ENCODE data around the gene USP10.

USP10 gene

GRCh38 chr16:84774810-84775209, 75.0 kb downstream of the USP10 start:
- no peak for DNase-seq (ENCODE audit: low read depth)

- DNase-seq (ENCODE audit: low read depth) = no peak
Measured at GRCh38 chr16:84775262-84775810, 75.5 kb downstream of the USP10 start.

- DNase-seq (ENCODE audit: low read depth) = no peak
Measured at GRCh38 chr16:84777435-84777834, 77.6 kb downstream of the USP10 start.

DNA sequence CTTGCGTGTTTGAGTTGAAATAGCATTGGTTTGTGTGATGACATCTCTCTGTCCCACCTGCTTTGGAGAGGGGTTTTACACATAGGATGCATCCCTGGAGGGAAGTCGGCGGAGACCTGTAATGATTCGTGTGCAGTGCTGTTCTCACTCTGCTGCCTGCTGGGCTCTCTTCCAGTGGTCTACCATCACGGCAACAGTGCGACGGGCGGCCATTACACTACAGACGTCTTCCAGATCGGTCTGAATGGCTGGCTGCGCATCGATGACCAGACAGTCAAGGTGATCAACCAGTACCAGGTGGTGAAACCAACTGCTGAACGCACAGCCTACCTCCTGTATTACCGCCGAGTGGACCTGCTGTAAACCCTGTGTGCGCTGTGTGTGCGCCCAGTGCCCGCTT, 78.9 kb downstream of the USP10 start:
- DNase-seq (ENCODE audit: low read depth) = no peak

- no peak for DNase-seq (ENCODE audit: low read depth)
Measured at GRCh38 chr16:84780063-84780462, 80.3 kb downstream of the USP10 start.

DNA sequence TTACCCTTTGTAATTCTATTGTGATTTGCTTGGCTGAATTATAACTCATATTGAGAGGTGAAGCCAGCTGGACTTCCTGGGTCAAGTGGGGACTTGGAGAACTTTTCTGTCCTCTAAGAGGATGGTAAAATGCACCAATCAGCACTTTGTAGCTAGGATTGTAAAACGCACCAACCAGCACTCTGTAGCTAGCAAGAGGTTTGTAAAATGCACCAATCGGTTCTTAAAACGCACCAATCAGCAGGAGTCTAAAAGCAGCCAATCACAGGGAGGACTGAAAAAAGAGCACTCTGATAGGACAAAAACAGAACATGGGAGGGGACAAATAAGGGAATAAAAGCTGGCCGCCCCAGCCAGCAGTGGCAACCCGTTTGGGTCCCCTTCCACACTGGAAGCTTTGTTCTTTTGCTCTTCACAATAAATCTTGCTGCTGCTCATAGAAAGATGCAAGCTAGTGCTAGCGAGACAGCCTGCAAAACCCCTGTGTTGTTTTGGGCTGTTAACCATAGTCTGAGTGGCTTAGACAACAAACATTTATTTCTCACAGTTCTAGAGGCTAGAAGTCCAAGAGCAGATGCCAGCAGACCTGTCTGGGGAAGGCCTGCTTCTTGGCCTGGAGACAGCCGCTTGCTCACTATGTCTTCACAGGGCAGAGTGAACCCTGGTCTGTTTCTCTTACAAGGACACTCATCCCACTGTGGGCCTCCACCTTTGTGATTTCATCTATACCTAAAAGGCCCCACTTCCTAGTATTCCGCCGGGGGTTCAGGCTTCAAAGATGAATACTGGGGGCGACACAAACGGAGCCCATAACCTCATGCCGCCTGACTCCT, 81.0 kb downstream of the USP10 start:
- no peak for DNase-seq (ENCODE audit: low read depth)

GRCh38 chr16:84782846-84783245, 83.0 kb downstream of the USP10 start:
- DNase-seq (ENCODE audit: low read depth) = no peak

DNA sequence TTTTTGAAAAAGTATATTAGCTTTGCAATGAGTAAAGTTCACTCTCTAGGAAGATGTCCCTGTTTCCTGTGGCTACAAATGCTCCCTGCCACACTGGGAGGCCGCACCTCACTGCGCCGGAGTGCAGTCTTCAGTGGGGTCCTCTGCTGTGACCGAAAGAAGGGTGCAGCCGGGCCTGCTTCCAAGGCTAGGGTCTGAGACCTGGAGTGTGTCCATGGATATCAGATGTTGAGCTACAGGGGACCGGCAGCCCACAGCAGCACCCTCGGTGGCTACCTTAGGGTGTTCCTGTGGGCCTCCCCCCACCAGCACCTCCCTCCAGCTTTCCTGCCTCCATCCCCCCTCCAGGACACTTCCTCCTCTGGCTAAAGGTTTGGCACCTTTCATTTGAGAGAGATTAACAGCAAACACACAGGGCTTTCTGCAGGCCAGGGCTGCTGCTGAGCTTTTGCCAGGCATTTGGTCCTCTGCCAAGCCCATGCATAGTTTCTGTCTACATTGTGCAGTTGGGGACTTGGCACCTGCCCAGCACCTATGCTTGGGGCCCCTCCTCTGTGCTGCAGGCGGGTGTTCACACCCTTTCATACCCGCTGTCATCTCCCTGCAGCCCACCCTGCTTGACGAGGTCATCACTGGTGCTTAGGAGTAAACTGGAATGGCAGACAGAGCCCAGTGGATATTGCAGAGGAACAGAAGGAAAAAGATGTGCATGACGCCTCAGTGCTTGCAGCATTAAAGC, 86.2 kb downstream of the USP10 start:
- DNase-seq (ENCODE audit: low read depth) = no peak

DNA sequence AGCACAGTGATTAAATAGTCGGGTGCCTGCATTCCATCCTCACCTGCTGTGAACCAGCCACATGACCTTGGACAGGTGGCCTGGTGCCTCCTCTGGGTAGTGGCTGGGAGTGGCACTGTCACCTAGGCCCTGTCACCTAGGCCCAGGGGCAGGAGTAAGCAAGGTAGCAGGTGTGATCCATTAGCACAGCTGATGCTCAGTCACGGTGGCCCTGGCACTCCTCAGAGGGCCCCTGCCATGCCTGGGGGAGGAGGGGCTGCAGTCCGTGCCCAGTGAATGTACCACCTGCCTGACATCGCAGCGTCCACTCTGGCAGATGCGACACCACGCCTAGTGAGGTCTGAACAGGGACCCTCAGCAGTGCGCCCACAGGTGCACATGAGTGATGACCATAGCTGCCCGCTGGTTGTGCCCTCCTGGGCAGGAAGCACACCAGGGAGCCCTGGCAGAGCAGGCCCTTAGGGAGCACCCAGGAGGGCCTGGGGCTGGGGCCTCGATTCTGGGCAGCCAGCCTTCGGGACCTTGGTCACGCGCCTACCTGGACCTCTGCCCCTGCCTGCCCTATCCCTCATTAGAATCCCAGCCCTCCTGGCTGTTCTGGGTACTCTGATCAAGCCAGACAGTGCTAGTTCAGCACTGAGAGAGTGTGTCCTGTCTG, 86.9 kb downstream of the USP10 start:
- no peak for DNase-seq (ENCODE audit: low read depth)

GRCh38 chr16:84787263-84787622, 87.4 kb downstream of the USP10 start:
- no peak for DNase-seq (ENCODE audit: low read depth)

- no peak for DNase-seq (ENCODE audit: low read depth)
Measured at GRCh38 chr16:84788920-84789391, 89.2 kb downstream of the USP10 start.

GRCh38 chr16:84789431-84789830, 89.6 kb downstream of the USP10 start:
- DNase-seq (ENCODE audit: low read depth) = no peak

GRCh38 chr16:84790301-84790700, 90.5 kb downstream of the USP10 start:
- DNase-seq (ENCODE audit: low read depth) = no peak

DNA sequence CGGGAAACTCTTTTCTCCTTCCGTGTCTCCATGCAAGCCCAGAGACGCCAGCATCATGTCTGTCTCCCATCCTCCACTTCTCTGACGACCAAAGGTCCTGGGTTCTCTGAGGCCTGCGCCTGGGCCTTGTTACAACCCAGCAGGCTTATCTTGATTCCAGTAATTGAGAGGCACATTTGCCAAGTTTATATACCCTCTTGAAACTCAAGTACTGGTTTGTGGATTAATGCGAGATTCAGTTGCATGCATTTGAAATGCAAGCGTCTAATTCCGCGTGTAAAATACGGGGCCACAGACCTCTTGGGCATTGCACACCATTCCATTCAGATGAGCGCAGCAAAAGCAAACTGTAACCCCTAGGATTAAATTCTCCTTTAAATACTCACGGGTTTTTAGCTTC, 91.3 kb downstream of the USP10 start:
- no peak for DNase-seq (ENCODE audit: low read depth)

GRCh38 chr16:84791501-84791900, 91.7 kb downstream of the USP10 start:
- DNase-seq (ENCODE audit: low read depth) = no peak

- no peak for DNase-seq (ENCODE audit: low read depth)
Measured at GRCh38 chr16:84794186-84794585, 94.4 kb downstream of the USP10 start.

DNA sequence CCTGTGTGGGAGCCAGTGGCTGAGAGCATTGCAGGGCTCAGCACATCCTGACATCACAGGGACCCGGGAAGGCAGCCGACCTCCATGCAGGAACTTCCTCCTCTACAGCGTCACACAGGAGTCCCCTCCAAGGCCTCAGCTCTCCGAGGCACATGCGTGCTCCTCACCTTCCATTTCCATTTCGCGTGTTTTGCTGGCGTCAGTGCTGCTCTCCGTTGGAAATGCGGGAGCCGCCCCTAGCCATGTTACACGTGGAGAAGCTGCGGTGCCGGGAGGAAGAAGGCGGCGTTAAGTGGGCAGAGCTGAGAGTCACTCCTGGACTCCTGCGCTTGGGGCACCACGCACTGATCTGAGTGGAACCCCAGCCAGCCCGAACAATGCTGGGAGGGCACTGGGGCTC, 94.8 kb downstream of the USP10 start:
- DNase-seq (ENCODE audit: low read depth) = no peak

- DNase-seq (ENCODE audit: low read depth) = no peak
Measured at GRCh38 chr16:84795329-84796053, 95.7 kb downstream of the USP10 start.

DNA sequence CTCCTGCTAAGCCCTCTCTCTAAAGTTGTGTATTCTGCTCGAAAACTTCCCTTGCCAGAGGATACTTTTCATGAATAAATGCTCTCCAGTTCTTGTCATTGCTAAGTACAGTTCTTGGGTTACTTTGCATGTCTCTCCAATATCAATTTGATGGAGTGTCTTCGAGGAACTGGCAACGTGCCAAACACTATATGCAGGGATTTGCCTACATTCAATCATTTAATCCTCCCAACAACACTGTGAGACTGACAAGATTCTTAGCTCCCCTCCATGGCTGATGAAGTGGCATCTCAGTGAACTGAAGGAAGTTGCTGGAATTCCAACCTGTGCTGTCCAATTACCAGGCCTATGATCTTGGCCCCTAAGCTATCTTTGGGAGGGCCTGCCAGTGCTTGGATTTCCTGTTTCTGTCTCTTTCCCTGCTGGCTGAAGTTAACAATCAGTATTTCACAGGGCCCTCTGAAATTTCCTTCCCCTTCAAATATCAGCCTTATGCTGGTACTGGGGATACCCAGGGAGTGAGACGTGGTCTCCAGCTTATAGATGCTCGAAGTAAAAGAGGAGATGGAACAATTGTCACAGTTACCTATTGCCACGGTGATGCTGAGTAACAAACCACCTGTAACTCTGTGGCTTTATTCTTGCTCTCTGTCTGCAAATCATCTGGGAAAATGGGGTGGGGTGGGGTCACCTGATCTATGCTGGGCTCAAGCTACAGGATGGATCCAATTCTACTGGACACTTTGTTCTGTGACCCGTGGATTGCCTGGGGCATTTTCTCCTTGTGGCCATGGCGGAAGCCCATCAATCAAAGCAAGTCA, 100.6 kb downstream of the USP10 start:
- DNase-seq (ENCODE audit: low read depth) = no peak

DNA sequence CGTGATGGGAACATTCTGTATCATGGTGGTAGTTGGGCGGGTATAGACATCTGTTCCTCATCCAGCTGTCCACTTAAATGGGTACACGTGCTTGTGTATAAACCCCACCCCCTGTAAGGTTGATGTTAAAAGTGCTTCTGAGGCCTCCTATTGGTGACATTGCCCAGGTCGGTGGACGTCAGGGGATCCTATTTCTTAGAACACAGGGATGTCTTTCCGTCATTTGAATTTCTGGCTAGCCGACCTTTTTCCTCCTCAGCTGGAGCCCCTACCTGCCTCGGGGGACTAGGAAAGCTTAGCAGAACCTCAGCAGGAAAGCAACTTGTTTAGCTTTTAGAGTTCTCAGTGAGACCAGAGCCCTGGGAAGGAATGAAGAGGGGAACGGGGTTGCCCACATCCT, 103.3 kb downstream of the USP10 start:
- no peak for DNase-seq (ENCODE audit: low read depth)

DNA sequence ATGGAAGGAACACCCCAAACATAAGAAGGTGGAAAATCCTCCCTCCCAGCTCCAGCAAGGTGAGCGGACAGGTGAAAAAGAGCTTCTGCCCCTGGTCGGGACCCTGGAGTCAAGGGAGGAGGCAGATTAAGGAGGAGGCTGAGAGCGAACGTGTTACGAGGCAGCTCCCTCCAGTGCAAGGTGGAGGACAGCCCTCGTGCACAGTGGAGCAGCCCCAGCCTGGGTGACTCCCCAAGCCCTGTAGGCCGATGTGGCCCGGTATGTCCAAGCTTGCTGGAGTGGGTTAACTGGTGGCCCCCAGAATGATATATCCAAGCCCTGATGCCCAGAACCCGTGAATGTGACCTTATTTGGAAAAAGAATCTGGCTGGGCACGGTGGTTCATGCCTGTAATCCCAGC, 104.5 kb downstream of the USP10 start:
- no peak for DNase-seq (ENCODE audit: low read depth)

Measured in T follicular helper cell (primary cell).